ENCODE results near the gene CNTROB. TPM values are rescaled to one million over a fixed set of nuclear protein-coding genes. Genes with fewer than 3 reads are reported as not detected.
A peak's percentile ranks its signal among the peaks of the same experiment; 100 is the strongest.

The CNTROB gene
- total RNA-seq, 2 experiments from 2014 or later = 55.4 to 72.3 TPM

DNA sequence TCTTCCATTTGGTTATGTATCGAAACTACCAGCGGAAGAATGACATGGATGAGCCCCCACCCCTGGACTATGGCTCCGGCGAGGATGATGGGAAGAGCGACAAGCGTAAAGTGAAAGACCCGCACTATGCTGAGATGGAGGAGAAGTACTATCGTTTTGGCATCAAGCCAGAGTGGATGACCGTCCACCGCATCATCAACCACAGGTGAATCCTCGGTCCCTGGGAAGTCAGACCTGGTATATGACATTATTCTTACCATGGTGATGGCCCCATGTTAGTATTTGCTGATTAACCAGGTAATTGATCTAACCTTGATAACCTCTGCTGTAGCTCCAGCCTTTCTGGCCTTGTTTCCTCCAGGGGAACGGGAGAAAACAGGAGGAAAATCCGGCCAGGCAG lies 34.9 kb upstream of the CNTROB start:
- H4K20me1 ChIP-seq (ENCODE audit: insufficient read depth, low read length) = no peaks in the 10 kb centered on the region

DNA sequence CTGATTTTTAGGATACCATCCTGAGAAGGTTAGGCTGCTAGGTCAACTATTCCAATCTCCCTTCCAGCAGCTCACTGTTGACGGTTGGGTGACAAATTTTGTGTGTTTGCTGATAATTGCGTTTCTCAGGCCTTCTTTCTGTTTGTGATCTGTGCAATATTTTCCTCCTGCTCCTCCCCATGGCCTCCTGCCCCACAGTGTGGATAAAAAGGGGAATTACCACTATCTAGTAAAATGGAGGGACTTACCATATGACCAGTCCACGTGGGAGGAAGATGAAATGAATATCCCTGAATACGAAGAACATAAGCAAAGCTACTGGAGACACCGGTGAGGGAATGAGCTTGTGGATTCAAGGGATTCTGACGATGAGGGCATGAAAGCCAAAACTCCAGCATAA lies 34.2 kb upstream of the CNTROB start:
- H3K4me3 ChIP-seq (ENCODE audit: low read depth, low read length, poor library complexity, severe bottlenecking) = no peak overlapping the region
- no peaks in the 10 kb centered on the region for H3K79me2 ChIP-seq (ENCODE audit: insufficient read depth, low read depth, low read length)
- H3K4me2 ChIP-seq (ENCODE audit: low read length) = no peak overlapping the region
- no peak for DNase-seq (ENCODE audit: low spot score)
- H3K9me2 ChIP-seq (ENCODE audit: insufficient read depth, low read length) = no peaks in the 10 kb centered on the region
- H3K9me3 ChIP-seq (ENCODE audit: low read length) = no peaks in the 10 kb centered on the region
- CTCF ChIA-PET (ENCODE audit: unreplicated experiment) = no interaction called here
- no peak overlapping the region for H2AFZ ChIP-seq (ENCODE audit: low read length)
- BruUV-seq (replicated peaks) = no TSS peak
- intact Hi-C loops (cut with micrococcal nuclease; ENCODE audit: unreplicated experiment) = no loop called here
- no peak for TF ChIP-seq EZH2phosphoT487 (IDR thresholded peaks at IDR 0.05; ENCODE audit: borderline replicate concordance, low read depth, low read length)
- TF ChIP-seq, protein P1, sequence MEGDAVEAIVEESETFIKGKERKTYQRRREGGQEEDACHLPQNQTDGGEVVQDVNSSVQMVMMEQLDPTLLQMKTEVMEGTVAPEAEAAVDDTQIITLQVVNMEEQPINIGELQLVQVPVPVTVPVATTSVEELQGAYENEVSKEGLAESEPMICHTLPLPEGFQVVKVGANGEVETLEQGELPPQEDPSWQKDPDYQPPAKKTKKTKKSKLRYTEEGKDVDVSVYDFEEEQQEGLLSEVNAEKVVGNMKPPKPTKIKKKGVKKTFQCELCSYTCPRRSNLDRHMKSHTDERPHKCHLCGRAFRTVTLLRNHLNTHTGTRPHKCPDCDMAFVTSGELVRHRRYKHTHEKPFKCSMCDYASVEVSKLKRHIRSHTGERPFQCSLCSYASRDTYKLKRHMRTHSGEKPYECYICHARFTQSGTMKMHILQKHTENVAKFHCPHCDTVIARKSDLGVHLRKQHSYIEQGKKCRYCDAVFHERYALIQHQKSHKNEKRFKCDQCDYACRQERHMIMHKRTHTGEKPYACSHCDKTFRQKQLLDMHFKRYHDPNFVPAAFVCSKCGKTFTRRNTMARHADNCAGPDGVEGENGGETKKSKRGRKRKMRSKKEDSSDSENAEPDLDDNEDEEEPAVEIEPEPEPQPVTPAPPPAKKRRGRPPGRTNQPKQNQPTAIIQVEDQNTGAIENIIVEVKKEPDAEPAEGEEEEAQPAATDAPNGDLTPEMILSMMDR (conservative IDR thresholded peaks at IDR 0.05; ENCODE audit: low read length) = peak; percentile 58
- H3K36me3 ChIP-seq (ENCODE audit: insufficient read depth, low read length) = peaks cover 93% of the 10 kb centered on the region
- POLR2A ChIA-PET = interaction anchor here (1.6 kb wide), 1 partner anchor 34 kb away, joined by 6 read pairs; the partner anchor contains the start of genes CNTROB and TRAPPC1
- no peaks in the 10 kb centered on the region for H3K4me1 ChIP-seq (ENCODE audit: insufficient read depth, low read length, poor library complexity, severe bottlenecking)
- H4K20me1 ChIP-seq (ENCODE audit: insufficient read depth, low read length) = no peaks in the 10 kb centered on the region
- no peak overlapping the region for H3K27ac ChIP-seq (ENCODE audit: low read depth, low read length, poor library complexity, severe bottlenecking)

More for the DNA sequence above, 34.9 kb upstream of the CNTROB start:
- Histone ChIP-seq H3K4me1 (ENCODE audit: insufficient read depth, low read length, poor library complexity, severe bottlenecking) (no peaks in the 10 kb centered on the region), H3K9me3 (ENCODE audit: low read length) (no peaks in the 10 kb centered on the region), H3K36me3 (ENCODE audit: insufficient read depth, low read length) (peaks cover 89% of the 10 kb centered on the region), H3K4me3 (ENCODE audit: low read depth, low read length, poor library complexity, severe bottlenecking) (no peak overlapping the region), H3K27ac (ENCODE audit: low read depth, low read length, poor library complexity, severe bottlenecking) (no peak overlapping the region), H2AFZ (ENCODE audit: low read length) (no peak overlapping the region), H3K4me2 (ENCODE audit: low read length) (no peak overlapping the region), H3K9me2 (ENCODE audit: insufficient read depth, low read length) (no peaks in the 10 kb centered on the region), H3K79me2 (ENCODE audit: insufficient read depth, low read depth, low read length) (no peaks in the 10 kb centered on the region)
- no peak for TF ChIP-seq EZH2phosphoT487 (IDR thresholded peaks at IDR 0.05; ENCODE audit: borderline replicate concordance, low read depth, low read length)
- TF ChIP-seq, protein P1 (conservative IDR thresholded peaks at IDR 0.05; ENCODE audit: low read length) = no peak
- CTCF ChIA-PET (ENCODE audit: unreplicated experiment) = no interaction called here
- POLR2A ChIA-PET = interaction anchor here (1.6 kb wide), 1 partner anchor 35 kb away, joined by 6 read pairs; the partner anchor contains the start of genes CNTROB and TRAPPC1
- BruUV-seq (replicated peaks) = no TSS peak
- intact Hi-C loops (cut with micrococcal nuclease; ENCODE audit: unreplicated experiment) = no loop called here
- DNase-seq (ENCODE audit: low spot score) = no peak

DNA sequence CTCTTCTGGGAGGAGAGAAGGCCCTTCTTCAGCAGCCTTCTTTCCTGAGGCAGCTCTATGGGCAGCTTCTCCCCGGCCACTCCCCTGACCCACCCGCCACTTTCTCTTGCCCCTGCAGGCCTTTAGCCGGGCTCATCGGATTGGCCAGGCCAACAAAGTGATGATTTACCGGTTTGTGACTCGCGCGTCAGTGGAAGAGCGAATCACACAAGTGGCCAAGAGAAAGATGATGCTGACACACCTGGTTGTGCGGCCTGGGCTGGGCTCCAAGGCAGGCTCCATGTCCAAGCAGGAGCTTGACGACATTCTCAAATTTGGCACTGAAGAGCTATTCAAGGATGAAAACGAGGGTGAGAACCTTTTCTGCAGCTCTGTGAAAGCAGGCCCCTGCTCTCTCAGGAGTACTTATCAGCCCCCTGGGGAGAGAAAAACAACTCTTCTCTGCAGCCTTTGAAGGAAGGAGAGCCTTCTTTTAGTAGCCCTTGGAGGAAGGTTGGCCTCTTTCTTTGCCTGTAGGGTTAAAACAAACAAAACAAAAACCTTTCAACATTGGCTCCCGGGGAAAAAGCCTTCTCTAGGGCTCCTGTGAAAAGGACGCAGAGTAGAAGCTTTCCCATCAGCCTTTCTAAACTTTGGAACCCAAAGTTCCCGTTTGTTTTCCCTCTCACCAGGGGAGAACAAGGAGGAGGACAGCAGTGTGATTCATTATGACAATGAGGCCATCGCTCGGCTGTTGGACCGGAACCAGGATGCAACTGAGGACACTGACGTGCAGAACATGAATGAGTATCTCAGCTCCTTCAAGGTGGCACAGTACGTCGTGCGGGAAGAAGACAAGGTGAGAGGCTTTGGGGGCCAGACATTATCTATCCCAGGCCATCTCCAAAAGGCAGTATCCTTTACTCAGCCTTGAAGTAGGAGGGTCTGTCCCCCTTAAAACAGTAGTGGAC lies 28.6 kb upstream of the CNTROB start:
- TSS peak; percentile 40 for BruUV-seq (replicated peaks)

More for the DNA sequence above, 28.6 kb upstream of the CNTROB start:
- POLR2A ChIA-PET = no interaction called here
- H3K36me3 ChIP-seq (ENCODE audit: insufficient read depth, low read length) = peaks cover 100% of the 10 kb centered on the region
- no peaks in the 10 kb centered on the region for H3K79me2 ChIP-seq (ENCODE audit: insufficient read depth, low read depth, low read length)
- no peaks in the 10 kb centered on the region for H4K20me1 ChIP-seq (ENCODE audit: insufficient read depth, low read length)
- H2AFZ ChIP-seq (ENCODE audit: low read length) = no peak overlapping the region
- no peak for DNase-seq (ENCODE audit: low spot score)
- CTCF ChIA-PET (ENCODE audit: unreplicated experiment) = no interaction called here
- H3K4me3 ChIP-seq (ENCODE audit: low read depth, low read length, poor library complexity, severe bottlenecking) = no peak overlapping the region
- H3K27ac ChIP-seq (ENCODE audit: low read depth, low read length, poor library complexity, severe bottlenecking) = no peak overlapping the region
- no peaks in the 10 kb centered on the region for H3K9me3 ChIP-seq (ENCODE audit: low read length)
- H3K9me2 ChIP-seq (ENCODE audit: insufficient read depth, low read length) = no peaks in the 10 kb centered on the region
- no peaks in the 10 kb centered on the region for H3K4me1 ChIP-seq (ENCODE audit: insufficient read depth, low read length, poor library complexity, severe bottlenecking)
- intact Hi-C loops (cut with micrococcal nuclease; ENCODE audit: unreplicated experiment) = no loop called here
- TF ChIP-seq EZH2phosphoT487 (IDR thresholded peaks at IDR 0.05; ENCODE audit: borderline replicate concordance, low read depth, low read length) = no peak
- TF ChIP-seq, protein P1 (conservative IDR thresholded peaks at IDR 0.05; ENCODE audit: low read length) = no peak
- H3K4me2 ChIP-seq (ENCODE audit: low read length) = no peak overlapping the region
